GM19025 (cell line): ENCODE data around the gene H19.

Experiments used
- ATAC-seq: cut with Tn5 transposase; IDR thresholded peaks from one replicate; pipeline ENCODE4 v1.9.1; 2021; ENCODE audit warnings: mild to moderate bottlenecking, low read depth, moderate library complexity; ENCODE audit not compliant: unreplicated experiment

H19 gene

DNA sequence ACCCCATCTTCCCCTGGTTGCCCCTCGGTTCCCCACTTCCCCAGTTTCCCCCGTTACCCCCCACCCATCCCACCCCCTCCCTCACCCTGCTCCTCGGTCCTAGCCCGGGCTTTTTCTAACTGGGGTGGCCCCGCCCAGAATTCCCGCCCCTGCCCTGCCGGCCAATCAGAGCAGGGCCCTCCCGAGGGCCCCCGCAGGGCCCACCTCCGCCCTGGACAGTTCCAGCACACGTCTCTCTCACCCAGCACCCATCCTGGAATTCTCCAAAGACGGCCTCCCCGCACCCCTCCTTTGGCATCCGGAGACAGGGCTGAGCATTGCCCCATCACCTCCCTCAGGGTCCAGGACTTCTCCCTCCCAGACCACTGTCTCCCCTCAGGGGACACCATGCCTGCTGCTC, at the start of gene H19:
TSS of gene H19 (minus strand) at position 88 of the 400 bp plus-strand sequence.
- ATAC-seq: no peak

DNA sequence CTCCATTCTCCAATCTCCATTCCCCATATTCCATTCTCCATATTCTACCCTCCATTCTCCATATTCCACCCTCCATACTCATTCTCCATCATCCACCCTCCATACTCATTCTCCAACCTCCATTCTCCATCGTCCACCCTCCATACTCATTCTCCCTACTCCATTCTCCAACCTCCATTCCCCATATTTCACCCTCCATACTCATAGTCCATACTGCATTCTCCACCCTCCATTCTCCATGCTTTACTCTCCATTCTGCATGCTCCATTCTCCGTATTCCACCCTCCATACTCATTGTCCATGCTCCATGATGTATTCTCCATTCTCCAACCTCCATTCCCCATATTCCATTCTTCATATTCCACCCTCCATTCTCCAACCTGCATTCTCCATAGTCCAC, 44.3 kb upstream of the H19 start:
- no peak for ATAC-seq

DNA sequence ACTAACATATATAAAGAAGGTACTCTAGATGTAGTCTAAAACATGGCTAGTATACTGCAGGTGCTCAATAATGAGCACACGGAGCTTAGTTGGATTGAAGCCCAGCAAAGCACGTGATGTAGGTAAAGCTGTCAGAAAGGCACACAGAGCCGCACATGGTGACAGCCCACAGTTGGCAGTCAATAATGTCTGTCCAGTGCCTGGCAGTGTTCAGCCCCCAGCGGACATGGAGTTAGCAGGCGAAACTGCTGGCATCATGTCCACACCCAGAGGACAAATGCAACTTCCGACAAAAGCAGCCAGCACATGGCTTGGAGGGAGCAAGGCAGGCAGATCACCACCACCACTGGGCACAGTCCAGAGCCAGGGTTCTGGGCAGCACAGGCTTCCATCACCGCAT, 43.5 kb upstream of the H19 start:
- no peak for ATAC-seq

DNA sequence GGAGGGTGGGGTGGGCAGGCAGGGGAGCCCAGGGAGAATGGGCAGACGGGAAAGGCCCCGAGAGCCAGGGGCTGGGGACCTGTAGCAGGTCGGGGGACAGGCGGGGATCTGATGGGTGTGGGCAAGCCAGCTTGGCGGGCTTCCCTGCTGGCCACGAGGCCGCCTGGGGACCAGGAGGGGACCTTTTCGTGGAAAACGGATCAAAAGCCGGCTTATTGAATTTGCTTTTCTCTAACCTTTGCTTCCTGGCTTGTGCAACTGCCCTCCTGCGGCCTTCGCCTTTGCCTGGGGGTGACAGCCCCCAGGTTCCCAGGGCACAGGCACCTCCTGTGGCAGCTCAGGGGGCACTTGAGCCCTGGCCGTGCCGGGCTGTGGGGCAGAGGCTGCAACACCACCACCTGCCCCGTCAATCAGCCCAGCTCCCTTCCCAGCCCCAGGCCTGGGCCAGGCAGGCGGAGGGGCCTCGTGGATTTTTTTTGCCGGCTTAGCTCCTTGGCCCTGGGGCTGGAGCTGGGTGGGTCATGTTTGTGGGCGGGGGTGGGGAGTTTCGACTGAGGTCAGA, 41.6 kb upstream of the H19 start:
- no peak for ATAC-seq

DNA sequence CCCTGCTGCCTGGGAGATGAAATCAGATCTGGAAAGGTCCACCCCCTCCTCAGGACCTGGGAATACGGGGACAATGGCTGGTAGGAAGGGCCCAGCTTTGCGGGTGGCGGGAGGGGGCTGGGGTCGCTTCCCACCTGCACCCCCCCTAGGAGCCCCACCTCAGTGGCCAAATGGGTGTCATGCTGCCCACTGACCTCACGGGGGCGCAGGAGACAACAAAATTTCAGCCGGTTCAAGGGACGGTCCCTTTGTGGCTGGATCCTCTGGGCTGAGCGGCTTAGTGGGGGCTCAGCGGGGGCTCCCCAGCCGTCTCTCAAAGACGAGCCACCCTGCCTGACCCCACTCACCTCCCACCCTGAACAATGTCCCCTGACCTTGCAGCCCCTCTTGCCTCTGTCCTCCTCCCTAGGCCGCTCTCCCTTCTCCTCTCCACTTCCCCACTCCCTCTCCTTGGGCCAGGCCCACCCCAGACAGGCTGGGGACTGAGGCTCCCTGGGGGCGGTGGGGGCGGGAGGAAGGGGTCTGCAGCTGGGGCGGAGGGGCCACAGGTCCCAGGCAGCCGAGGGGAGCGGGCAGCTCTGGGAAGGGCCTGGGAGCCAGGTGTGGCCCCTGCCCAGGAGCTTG, 39.3 kb upstream of the H19 start:
- ATAC-seq: no peak

DNA sequence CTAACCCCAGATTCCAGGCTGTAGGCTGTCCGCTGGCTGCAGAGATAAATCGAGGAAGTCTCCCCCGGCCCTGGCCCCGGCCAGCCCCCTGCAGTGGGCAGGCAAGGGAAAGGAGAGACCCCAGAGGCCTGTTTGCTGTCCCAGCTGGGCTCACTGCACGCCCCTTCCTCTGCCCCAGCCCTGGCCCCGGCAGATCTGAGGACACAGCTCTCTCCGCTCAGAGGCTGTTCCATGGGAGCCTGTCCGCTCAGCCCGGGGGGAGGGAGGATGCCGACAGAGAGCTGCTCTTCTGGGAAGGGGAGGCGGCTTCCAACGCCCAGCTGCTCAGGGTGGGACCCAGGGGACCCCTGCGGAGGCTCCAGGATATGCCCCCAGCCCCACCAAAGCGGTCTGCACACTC, 37.7 kb upstream of the H19 start:
- no peak for ATAC-seq

DNA sequence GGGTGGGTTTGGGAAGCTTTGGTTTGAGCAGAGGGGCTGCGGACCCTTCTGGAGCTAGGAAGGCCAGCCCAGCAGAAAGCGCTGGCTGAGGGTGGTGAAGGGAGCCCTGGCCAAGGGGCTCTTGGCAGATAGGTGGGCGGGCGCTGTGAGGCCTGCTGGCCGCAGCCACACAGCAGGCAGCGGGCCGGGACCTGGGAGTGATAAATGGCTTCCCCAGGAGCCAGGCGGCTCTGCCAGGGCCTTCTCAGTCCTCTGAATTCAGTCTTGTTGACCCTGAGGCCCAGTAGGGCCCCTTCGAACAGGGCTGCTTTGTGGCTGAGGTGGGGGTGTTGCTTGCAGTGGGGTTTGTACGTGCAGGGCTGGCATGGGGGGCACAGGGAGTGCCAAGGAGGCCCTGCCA, 33.4 kb upstream of the H19 start:
- ATAC-seq: no peak

DNA sequence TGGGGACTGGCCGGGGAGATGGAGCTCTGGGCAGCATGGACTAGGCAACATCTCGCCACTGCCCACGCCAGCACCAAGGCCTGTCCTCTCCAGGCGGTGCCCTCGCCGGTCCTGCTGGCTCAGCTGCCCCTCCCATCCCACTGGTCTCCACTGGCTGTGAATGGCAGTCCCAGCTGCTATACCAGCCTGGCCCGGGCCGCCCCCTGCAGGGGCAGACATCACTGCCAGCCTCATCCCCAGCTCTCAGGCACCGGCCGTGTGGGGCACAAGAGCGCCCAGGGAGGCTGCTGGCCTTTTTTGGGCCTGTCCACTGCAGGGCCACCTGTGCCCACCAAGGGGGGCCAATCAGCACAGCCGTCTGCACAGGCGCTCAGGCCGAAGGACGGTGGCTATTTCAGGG, 30.1 kb upstream of the H19 start:
- no peak for ATAC-seq

DNA sequence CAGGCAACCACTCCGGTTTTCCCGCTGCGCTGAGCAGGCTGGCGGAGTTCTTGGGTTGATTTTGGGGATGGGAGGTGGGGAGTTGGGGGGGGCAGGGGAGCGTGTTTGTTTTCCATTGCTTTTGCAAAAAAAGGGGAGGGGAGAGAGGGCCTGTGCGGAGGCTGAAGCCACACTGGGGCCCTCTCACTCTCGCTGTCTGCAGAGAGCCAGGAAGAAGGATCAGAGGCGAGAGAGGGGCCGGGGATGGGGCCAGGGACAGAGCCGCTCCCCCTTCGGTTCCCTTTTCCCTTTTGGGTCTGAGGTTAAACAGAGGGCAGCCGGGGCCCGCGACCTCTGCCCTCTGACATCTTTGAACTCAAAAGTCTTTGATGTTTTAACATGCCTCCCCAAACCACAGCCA, 17.4 kb upstream of the H19 start:
- ATAC-seq: no peak

DNA sequence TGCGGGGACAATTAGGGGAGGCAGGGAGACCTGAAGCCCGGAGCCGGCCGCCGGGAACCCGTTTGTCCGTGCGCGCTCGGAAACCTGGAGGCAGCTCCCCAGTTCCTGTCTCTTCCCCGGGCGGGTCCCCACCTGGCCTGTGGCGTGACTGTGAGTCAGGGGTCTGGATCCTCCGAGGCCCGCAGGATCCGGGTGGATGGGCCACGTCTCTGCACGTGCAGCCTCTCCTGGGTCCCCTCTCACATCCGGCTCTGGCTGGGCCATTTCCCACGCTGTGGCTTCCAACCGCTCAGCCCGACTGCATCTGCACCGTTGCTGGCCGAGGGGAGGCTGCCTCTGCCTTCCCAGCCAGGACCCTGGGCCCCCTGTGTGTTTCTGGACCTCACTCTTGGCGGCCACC, 14.8 kb upstream of the H19 start:
- no peak for ATAC-seq

DNA sequence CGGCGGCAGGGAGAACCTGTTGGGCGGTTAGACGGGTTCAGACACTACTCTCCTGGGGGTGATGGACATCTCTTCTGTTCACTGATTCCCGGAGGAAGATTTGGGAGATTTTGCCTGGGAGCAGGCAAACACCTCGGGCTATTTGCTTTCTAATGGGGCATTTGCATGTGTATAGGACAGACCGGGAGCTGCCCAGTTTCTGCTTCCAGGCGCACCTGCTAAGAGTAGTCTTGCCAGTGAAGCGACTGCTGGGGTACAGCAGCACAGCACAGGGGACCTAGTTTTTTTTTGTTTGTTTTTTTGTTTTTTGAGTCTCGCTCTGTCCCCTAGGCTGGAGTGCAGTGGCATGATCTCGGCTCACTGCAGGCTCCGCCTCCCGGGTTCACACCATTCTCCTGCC, 6.8 kb upstream of the H19 start:
- ATAC-seq: no peak

DNA sequence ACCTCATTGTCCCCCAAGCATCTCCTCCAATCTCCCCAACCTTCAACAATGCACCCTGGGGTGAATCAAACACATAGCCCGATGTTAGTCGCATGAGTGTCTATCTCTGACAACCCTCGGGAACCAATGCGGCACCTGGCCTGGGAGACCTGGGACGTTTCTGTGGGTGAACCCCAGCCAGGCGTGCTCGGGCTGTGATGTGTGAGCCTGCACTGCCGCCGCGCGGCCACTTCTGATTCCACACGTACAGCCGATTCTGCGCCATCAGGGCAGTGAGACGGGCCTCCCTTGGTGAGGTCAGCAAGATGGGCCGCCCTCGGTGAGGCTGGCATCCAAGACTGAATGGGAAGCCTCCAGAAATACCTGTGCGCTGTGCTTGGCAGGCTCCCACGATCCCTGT, 5.2 kb upstream of the H19 start:
- no peak for ATAC-seq

DNA sequence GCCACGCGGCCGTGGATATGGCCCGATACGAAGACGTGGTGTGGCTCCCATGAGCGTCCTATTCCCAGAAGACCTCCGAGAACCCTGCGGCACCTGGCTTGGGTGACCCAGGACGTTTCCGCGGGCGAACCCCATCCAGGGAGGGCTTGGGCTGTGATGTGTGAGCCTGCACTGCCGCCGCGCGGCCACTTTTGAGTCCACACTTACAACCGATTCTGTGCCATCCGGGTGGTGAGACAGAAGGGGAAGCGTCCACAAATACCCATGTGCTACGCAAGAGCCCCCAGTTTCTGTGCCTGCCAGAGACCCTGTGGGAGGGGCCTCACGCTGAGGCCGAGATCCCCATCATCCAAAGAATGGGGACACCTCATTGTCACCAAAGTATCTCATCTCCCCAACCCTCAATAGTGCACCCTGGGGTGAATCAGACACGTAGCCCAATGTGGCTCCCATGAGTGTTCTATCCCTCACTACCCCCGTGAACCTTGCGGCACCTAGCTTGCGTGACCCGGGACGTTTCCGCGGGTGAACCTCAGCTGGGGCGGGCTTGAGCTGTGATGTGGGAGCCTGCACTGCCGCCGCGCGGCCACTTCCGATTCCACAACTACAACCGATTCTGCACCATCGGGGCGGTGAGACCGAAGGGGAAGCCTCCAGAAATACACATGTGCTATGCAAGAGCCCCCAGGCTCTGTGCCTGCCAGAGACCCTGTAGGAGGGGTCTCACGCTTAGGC, 4.6 kb upstream of the H19 start:
- no peak for ATAC-seq

DNA sequence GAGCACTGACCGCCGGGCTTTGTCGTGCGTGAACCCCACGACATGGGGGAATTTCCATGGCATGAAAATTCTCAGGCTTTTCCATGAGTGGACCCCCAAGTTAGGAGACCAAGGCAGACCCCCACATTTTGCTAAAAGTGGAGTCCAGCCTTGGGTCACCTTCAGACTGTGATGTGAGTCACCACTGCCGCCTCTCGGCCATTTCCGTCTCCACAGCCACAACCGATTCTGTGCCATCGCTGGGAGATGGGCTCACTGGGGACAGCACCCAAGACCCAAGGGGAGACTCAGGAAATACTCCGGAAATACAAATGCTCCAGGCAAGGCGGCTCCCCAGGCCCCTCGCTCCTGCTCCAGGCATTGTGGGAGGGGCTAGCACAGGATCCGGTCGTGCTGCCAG, 1.2 kb upstream of the H19 start:
- ATAC-seq: no peak

DNA sequence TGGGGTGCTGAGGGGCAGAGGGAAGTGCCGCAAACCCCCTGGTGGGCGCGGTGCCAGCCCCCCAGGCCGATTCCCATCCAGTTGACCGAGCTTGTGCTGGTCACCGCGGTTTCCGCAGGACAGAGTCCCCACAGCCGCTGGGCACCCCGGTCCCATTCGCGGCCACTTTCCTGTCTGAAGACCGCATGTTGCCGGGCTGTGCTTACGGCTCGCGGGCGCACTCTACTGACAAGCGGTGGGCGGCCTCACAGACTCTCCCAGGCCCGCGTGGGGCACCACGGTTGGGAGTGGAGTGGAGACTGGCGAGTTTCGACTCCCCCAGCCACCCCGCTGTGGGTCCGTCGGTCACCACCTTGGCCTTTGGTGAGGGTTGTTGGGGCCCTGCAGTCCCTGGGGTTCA, 648 bp upstream of the H19 start:
- ATAC-seq: no peak

DNA sequence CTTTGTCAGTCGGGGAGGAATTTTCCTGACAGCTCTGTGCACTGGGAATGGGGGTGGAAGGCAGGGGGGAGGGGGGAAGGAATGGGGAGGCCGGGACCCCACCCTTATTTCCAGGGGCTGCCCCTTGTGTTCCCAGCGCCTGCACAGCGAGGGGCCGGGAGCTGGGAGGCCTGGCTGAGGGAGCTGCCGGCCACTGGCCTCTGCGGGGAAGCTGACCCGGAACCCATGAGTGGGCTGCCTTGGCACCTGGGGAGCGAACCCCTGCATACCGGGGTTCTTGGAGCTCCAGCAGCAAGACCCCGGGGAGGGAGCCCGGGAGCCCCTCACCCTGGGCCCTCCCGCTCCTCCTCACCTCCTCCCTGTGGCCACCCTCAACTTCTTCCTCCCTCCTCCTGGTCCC, 3.5 kb downstream of the H19 start:
- no peak for ATAC-seq

DNA sequence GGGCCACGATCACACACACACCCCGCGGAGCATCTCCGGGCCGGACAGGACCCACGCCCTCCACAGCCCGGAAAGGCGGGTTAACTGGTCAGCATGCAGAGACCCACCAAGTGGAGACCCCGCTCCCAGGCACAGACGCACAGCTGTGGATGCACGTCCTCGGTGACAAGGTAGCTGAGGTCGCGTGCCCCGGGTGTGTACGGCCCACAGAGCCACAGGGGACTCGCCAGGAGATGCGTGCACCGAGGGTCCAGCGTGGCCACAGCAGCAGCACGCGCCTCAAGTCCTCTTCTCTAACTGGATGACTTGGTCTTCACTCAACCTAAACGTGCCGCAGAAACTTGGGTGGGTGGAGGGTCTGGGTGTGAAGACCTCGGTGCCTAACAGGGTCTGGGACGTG, 5.5 kb downstream of the H19 start:
- ATAC-seq: no peak

DNA sequence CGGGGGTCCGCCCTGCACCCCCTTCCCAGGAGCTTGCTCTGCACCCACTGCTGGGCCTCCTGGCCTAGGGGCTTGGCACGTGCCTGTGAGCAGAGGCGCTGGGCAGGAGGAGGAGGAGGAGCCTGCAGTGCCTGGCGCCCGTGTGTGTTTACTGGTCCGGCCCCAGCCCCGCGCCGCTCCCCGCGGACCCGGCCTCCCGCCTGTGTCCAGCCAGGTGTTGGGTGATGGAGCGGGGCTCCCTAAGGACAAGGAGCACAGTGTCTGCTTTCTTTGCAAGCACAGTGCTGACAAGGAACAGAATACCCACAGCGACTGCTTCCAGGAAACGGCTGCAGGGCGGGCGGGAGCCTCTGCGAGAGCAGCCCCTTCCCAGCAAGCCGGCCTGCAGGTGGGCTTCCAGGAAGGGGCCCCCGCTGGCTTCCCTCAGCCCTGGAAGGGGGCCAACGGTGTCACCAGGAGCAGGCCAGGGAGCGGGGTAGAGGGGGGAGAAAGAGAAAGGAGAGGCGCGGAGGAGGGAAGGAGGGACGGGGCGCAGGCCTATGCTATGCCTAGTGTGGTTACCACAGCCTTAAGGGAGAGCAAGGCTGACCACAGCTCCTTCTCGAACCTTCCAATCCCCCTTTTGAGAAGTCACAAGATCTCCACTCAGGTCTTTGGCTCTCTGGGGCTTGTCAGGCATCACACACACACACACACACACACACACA, 6.6 kb downstream of the H19 start:
- no peak for ATAC-seq

DNA sequence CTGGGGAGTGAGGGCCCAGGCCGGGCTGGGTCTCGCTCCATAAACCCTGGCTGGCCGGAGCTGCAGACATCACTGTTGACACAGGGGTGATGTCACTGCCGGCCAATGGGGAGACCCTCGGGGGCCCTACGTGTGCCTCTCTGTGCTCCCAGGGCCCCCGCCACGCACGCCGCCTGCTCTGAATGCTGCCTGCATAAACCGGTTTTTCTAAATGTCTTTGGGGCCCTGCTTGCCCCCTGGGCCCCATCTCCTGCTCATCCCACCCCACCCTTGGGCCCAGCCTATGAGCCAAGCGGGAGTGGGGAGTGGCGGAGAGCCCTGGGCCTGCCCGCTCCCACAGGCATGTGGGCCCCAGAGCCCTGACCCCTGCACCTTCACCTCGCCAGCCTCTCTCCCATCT, 7.7 kb downstream of the H19 start:
- ATAC-seq: no peak

DNA sequence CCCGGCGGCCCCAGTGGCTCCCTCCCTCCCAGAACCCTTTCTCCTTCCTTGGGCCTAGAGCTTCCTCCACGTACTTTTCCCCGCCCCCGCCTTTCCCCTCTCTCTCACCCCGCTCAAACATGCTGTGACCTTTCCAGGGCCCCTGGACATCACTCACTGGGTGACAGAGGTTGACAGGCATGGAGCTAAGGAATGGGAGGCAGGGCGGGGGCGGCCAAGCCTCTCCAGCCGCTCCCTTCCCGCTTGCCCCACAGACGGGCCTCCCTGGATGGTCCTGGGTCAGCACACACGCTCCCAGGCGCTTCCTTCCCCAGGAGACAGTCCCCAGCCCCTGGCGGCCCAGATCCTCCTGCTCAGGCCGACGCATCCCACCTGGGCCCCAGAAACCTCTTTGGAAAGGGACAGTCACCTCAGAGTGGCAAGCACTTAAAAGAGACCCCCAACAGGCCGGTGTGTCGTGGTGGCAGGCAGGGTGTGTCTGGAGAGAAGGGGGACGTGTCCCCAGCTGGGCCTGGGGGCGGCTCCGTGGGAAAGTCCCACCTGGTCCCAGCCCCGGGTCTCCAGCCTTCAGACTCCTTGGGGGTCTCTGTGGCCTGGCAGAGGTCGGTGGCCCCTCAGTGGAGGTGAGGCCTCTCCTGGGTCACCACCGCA, 8.8 kb downstream of the H19 start:
- no peak for ATAC-seq

DNA sequence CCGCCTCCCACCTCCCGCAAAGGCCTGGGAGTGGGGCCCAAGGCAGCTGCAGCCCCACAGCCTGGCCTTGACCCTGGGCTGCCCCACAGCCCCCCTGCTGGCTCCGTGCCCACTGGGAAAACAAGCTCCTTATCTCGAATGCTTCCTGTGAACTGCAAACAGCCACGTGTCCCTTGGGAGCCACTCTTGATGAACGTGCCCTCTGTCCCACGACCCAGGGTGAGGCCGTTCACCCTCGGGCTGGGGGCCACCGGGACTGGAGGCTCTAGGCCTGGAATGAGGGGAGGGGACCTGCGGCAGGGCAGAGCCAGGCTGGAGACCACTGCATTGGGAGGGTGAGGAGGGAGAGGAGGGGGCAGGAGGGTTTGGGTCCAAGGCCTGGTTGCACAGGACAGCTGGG, 9.5 kb downstream of the H19 start:
- no peak for ATAC-seq
